HG03378 (cell line): ENCODE results near the gene DEFB131A.
"Not testable (repeated sequence)": the region's sequence is repeated elsewhere in the genome, so short reads cannot be mapped to it uniquely, and the experiment has no call there.

Experiments
- ATAC-seq: cut with Tn5 transposase; IDR thresholded peaks from one replicate; pipeline ENCODE4 v1.9.1; 2021; ENCODE audit warnings: mild to moderate bottlenecking, moderate library complexity; ENCODE audit not compliant: unreplicated experiment

Gene DEFB131A, protein sequence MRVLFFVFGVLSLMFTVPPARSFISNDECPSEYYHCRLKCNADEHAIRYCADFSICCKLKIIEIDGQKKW

DNA sequence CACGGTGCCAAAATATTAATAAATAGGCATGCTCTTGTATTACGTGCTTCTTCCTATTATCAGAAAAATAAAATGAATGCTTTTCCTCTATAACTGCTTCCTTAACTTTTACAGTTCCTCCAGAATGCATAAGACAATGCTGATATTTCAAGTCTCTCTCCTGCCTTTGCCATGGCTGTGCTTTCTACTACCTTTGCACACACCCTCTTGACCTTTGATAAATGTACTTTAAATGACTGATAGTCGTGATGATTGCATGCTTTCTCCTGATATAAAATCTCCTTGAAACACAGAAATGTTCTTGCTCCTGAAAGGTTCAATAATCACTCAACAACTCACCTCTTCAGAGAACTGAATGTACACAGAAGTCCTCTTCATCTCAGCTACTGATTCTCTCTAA lies at the start of gene DEFB131A:
TSS of gene DEFB131A (plus strand) at position 301 of the 400 bp plus-strand sequence. CDS start 120 bp downstream, outside the sequence.
- not testable (repeated sequence) for ATAC-seq

DNA sequence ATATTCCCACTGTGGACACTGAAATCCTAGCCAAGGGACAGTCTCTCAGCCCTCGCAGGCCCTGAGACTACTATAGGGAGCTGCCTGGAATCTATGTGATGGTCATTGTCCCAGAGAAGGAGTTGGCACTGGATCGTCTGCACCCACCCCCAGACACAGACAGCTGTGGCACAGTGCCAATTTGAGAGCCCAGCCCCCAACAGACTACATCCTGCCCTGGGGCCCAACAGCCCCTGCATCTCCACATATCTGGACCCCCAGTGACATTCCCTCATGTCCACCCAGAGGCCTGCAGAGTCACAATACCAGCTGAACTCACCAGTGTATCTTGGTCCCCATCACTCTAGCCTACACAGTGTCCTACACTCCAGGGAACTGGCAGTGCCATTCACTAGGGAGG lies 38.4 kb upstream of the DEFB131A start:
- ATAC-seq = not testable (repeated sequence)

DNA sequence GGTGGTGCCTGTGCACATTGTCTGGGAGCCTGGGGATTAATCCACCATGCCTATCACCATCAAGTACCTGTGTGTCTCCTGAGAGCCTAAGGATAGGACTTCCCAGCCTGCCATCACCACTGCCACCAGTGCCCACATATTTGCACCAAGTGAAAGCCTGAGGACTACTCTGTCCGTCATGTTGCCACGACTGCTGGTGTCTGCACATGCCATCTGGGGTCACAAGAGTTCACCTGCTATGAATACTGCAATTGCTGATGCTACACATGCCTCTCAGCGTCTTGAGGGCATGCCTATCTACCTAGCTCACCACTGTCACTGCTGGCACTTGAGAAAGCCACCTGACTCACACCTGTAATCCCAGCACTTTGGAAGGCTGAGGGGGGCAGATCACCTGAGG lies 37.7 kb upstream of the DEFB131A start:
- ATAC-seq = not testable (repeated sequence)

DNA sequence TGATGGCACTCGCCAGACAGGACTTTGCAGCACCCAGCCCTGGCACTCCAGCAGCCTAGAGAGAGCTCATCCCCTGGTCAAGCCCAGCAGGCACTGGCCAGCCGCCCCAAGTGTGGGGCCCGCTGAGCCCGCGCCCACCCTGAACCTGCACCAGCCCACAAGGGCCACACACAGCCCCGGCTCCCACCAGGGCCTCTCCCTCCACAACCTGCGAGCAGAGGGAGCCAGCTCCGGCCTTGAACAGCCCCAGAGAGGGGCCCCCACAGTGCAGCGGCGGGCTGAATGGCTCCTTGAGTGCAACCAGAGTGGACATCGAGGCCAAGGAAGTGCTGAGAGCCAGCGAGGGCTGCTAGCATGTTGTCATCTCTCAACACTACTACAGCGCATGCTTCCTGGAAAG lies 34.4 kb upstream of the DEFB131A start:
- no peak for ATAC-seq

DNA sequence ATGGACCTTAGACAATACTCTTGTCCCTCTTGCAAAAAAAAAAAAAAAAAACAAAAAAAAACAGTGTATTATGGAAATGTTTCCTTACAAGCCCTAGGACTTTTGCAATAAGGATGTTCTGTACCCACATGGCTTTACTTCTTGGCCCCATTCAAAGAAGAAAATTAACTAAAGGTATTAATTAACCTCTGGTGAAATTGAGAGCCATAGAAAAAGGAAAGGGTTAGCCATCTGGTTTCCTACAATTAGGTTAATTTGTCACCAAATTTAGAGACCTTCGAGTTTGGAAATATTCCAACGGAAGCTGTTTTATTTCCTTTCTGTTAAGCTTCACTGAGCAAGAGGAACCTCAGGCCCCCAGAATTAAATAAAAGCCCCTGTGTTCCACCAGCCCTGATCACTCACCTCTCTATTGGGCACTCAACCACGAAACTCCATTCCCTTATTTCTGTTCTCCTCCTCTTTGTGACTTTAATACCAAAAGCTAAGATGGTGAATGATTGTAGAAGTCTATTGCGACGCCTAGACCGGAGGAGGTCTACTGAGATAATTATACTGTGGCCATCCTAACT lies 22.2 kb upstream of the DEFB131A start:
- not testable (repeated sequence) for ATAC-seq

DNA sequence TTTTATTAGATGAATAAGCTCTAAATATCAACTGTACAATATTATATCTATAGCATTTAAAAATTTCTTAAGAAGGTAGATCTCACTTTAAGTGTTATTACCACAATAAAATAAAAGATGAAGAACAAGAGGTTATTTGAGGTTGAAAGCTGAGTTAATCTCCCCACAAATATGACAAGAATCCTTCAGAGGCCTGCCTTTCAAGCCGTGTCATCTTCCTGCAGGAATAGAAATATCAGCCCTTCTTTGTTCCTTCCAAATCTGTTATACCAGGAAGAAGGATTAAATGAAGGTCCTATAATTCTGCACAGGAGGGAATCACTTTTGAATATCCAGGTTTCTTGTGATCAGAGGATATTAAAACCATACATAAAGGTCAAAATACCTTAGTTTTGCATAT lies 18.3 kb upstream of the DEFB131A start:
- not testable (repeated sequence) for ATAC-seq

DNA sequence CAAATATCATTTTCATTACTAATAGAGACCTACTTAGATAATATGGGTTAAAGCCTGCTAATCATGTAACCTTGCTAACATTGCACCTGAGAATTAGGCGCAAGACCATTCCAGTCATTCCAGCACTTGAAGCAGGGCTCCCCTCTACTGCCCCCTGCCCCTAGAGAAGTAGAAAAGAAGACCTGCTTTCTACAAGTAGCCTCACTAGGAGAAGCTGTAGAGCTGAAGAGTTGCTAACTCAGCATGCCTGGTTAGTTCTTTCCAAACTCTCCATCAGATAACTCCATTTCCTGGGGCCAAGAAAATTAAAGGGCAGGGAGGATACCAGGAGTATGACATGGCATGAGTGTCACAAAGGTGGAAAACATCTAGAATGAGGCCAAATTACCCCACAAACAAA lies 14.2 kb upstream of the DEFB131A start:
- ATAC-seq = not testable (repeated sequence)

DNA sequence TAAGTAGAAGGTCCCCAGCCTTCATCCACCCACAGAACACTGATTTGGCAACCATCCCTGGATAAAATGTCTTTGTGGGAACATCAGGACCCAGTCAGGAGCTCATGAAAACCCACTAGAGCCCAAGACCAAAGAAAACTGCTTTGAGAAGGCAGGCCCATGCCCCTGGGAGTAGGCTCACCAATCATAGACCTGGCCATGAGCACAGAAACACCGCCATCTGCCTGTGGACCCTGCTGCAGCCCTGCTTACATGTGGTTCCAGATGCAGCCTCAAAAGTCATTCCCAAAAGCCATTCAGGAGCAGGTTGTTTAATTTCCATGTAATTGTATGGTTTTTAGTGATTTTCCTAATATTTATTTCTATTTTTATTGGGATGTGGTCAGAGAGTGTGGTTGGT lies 10.9 kb upstream of the DEFB131A start:
- not testable (repeated sequence) for ATAC-seq

DNA sequence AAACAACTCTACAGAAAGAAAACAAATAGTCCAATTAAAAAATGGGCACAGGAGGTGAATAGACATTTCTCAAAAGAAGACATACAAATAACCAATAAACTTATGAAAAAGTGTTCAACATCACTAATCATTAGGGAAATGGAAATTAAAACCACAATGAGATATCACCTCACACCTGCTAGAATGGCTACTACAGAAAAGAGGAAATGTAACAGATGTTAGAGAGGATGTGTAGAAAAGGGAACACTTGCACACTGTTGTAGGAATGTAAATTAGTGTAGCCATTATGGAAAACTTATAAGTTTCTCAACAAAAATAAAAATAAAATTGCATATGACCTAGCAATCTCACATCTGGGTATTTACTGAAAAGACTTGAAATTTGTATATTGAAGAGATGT lies 7.5 kb upstream of the DEFB131A start:
- not testable (repeated sequence) for ATAC-seq

DNA sequence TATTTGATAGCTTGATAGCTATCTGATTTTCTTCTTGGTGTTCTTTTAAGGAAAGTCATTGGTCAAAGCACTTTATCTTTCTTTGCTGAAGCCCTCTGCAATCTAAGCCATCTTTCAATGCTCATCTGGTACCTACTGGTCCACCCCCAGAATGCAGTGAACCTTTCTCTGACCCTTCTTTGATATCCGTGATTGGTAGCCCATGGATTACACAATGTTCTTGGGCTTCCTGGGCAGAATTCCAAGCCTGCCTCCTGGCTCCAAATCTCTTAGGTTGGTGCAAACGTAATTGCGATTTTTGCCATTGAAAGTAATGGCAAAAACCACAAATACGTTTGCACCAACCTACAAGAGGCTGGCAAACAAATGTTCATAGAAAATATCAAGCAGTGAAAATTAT lies 1.9 kb upstream of the DEFB131A start:
- not testable (repeated sequence) for ATAC-seq

DNA sequence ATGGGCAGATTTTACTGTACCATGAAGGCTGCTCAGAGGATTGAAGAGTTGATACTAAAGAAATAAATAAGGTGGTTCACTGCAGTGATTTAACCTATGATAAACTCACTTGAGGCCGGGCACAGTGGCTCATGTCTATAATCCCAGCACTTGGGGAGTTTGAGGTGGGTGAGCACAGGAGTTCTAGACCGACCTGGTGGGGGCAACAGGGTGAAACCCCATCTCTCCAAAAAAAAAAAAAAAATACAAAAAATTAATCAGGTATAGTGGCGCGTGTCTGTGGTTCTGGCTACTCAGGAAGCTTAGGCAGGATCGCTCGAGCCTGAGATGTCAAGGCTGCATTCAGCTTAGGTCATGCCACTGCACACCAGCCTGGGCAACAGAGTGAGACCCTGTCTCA lies 467 bp downstream of the DEFB131A start:
- not testable (repeated sequence) for ATAC-seq

DNA sequence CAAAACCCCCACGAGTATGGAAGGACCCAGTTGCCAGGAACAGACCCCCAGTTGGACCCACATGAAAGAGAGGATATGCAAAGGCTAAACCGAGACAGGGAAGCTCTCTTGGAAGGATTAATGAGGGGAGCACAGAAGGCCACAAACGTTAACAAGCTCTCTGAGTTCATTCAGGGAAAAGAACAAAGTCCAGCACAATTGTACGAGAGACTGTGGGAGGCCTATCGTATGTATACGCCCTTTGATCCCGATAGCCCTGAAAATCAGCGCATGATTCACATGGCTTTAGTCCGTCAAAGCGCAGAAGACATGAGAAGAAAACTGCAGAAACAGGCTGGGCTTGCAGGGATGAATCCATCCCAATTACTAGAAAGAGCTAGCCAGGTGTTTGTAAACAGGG lies 8.0 kb downstream of the DEFB131A start:
- not testable (repeated sequence) for ATAC-seq

DNA sequence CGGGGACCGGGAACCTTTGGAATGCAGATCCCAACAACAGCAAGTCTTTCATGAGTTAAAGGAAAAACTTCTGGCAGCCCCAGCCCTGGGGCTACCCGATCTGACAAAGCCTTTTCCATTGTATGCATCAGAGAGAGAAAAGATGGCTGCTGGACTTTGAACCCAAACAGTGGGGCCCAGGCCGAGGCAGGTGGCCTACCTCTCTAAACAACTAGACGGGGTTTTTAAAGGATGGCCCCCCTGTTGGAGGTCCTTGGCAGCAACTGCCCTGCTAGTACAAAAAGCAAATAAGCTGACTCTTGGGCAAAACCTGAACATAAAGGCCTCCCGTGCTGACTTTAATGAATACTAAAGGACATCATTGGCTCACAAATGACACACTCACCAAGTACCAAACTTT lies 10.1 kb downstream of the DEFB131A start:
- ATAC-seq = not testable (repeated sequence)

DNA sequence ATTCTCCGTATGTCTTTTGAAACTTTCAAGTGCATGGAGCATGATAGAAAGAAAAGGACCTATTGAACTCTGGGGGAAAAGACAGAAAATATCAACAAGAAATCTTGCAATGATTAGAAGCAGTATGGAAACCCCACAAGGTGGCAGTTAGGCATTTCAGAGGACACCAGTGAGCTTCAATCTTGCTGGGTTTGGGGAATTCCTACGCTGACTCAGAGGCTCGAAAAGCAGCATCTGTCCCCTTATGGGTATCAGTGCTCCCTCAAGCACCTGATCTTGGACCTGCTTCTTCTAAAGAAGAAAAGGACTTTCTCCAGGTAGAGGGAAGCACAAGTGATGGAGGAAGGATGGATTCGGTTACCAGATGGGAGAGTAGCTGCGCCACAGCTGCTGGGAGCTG lies 10.8 kb downstream of the DEFB131A start:
- ATAC-seq = not testable (repeated sequence)

DNA sequence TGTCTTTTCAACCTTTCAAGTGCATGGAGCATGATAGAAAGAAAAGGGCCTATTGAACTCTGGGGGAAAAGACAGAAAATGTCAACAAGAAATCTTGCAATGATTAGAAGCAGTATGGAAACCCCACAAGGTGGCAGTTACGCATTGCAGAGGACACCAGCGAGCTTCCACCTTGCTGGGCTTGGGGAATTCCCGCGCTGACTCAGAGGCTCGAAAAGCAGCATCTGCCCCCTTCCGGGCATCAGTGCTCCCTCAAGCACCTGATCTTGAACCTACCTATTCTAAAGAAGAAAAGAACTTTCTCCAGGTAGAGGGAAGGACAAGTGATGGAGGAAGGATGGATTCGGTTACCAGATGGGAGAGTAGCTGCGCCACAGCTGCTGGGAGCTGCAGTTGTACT lies 35.3 kb downstream of the DEFB131A start:
- not testable (repeated sequence) for ATAC-seq

DNA sequence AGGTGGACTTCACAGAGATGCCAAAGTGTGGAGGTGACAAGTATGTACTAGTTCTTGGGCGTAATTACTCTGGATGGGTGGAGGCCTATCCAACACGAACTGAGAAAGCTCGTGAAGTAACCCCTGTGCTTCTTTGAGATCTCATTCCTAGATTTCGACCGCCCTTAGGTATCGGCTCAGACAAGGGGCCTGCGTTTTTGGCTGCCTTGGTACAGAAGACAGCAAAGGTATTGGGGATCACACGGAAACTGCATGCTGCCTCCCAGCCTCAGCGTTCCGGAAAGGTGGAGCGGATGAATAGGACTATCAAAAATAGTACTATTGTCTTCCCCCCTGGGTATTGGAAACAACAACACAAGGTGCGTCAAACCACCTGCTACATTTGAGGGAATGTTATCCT lies 35.9 kb downstream of the DEFB131A start:
- ATAC-seq = not testable (repeated sequence)

DNA sequence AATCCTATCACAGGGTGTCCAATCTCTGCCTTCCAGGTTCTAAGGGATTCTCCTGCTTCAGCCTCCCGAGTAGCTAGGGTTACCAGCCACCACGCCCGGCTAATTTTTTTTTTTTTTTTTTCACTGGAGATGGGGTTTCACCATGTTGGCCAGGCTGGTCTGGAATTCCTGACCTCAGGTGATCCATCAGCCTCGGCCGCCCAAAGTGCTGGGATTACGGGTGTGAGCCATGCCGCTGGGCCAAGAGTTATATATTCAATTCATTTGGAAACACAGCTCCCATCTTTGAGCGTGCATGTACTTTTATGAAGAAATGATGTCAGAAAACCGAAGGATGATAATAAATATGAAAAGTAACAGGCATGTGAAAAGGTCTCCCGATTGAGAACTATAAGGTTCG lies 38.7 kb downstream of the DEFB131A start:
- ATAC-seq = not testable (repeated sequence)

DNA sequence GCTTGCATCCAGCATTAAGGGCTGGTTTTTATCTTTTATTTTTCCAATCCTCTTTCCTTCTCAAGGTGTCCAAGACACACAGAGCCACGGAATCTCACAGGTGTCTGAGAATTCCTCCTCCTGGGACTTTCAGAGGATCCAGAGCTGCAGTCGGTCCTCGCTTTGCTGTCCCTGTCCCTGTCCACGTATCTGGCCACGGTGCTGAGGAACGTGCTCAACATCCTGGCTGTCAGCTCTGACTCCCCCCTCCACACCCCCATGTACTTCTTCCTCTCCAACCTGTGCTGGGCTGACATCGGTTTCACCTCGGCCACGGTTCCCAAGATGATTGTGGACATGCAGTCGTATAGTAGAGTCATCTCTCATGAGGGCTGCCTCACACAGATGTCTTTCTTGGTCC lies 39.5 kb downstream of the DEFB131A start:
- not testable (repeated sequence) for ATAC-seq

DNA sequence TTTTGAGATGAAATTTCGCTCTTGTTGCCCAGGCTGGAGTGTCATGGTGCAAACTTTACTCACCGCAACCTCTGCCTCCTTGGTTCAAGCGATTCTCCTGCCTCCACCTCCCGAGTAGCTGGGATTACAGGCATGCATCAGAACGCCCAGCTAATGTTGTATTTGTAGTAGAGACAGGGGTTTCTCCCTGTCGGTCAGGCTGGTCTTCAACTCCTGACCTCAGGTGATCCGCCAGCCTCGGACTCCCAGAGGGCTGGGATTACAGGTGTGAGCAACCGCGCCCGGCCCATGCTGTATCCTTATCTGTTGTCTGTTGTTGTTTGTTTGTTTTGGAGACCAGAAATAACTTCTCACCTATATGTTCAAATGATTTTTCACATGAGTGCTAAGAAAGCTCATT lies 42.7 kb downstream of the DEFB131A start:
- not testable (repeated sequence) for ATAC-seq

DNA sequence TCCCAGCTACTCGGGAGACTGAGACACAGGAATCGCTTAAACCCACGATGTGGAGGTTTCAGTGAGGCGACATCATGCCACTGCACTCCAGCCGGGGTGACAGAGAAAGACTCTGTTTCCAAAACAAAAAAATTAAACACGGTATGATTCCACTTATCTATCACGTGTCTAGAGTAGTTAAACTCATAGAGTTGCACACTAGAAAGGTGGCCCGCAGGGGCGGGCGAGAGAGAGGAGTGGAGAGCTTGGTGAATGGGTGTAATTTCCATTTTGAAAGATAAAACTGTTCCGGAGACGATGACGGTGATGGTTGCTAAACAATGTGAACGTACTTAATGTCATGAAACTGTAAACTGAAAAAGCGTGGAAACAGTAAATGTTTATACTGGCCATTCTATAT lies 44.6 kb downstream of the DEFB131A start:
- ATAC-seq = not testable (repeated sequence)

DNA sequence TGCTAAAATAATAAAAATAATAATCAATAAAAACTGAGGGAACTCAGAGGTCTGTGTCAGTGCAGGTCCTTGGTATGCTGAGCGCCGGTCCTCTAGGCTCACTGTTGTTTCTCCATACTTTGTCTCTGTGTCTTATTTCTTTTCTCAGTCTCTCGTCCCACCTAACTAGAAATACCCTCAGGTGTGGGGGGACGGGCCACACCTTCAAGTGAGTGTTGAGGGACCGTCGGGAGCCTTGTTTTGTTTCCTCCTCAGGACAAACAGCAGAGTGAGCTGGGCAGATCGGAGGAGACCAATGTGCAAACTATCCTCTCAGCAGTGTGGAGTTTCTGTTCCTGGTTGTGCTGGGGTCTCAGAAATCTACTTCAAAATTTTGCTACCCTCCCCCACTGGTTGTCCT lies 46.3 kb downstream of the DEFB131A start:
- ATAC-seq = not testable (repeated sequence)

DNA sequence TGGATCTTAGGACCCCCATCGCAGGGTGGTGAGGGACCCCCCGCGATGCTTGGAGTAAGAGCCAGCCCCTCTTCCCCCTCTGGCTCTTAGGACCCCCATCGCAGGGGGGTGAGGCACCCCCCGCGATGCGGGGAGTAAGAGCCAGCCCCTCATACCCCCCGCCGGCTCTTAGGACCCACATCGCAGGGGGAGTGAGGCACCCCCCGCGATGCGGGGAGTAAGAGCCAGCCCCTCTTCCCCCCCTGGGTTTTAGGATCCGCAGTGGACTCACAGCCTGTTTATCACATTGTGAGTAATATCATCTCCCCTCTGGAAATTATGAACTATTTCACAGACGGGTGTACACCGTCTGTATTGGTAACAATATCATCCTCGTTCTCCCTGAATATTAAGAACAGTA lies 46.8 kb downstream of the DEFB131A start:
- ATAC-seq = not testable (repeated sequence)

DNA sequence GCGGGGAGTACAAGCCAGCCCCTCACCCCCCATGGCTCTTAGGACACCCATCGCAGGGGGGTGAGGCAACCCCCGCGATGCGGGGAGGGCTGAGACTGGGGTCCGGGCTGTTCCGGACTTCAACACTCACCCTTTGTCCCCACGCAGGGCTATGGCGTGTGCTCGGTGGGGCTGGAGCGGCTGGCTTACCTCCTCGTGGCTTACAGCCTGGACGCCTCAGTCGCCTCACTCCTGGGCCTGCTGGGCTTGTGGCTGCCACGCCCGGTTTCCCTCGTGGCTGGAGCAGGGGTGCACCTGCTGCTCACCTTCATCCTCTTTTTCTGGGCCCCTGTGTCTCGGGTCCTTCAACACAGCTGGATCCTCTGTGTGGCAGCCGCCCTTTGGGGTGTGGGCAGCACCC lies 49.4 kb downstream of the DEFB131A start:
- not testable (repeated sequence) for ATAC-seq
